ENCODE data around the gene EPB41L1. TPM values are rescaled to one million over a fixed set of nuclear protein-coding genes. Genes with fewer than 3 reads are reported as not detected.
A peak's percentile ranks its signal among the peaks of the same experiment; 100 is the strongest.

The EPB41L1 gene
- 0.09 and 0.19 TPM in 2 replicates for total RNA-seq

GRCh38 chr20:36154700-36155628, at the start of gene EPB41L1:
EPB41L1 (plus strand) TSS chr20:36154740; CDS start chr20:36173778, 19,038 bp downstream.
- intact Hi-C loops (cut with micrococcal nuclease): no loop called here
- peak within 1 kb of the TSS; percentile 59 for H3K4me3 Mint-ChIP-seq
- no peaks in the 10 kb centered on the region for H3K9me3 Mint-ChIP-seq
- H3K36me3 Mint-ChIP-seq (ENCODE audit: low read depth): no peaks in the 10 kb centered on the region
- H3K27me3 Mint-ChIP-seq: peaks cover 43% of the 10 kb centered on the region
- H3K27ac Mint-ChIP-seq: no peak within 1 kb of the TSS
- DNase-seq: no peak
- peaks cover 3% of the 10 kb centered on the region for H3K4me1 Mint-ChIP-seq

- no peaks in the 10 kb centered on the region for H3K36me3 Mint-ChIP-seq (ENCODE audit: low read depth)
- DNase-seq: no peak
- H3K27me3 Mint-ChIP-seq: peaks cover 5% of the 10 kb centered on the region
- no peaks in the 10 kb centered on the region for H3K9me3 Mint-ChIP-seq
- intact Hi-C loops (cut with micrococcal nuclease): no loop called here
- H3K27ac Mint-ChIP-seq: no peak overlapping the region
- H3K4me3 Mint-ChIP-seq: no peak overlapping the region
- no peaks in the 10 kb centered on the region for H3K4me1 Mint-ChIP-seq
Measured at GRCh38 chr20:36104856-36105255, 49.7 kb upstream of the EPB41L1 start.

- H3K27me3 Mint-ChIP-seq: peaks cover 5% of the 10 kb centered on the region
- H3K4me1 Mint-ChIP-seq: no peaks in the 10 kb centered on the region
- no peaks in the 10 kb centered on the region for H3K36me3 Mint-ChIP-seq (ENCODE audit: low read depth)
Measured at GRCh38 chr20:36105711-36106226, 48.8 kb upstream of the EPB41L1 start.

GRCh38 chr20:36106606-36107005, 47.9 kb upstream of the EPB41L1 start:
- peaks cover 5% of the 10 kb centered on the region for H3K27me3 Mint-ChIP-seq
- no peaks in the 10 kb centered on the region for H3K36me3 Mint-ChIP-seq (ENCODE audit: low read depth)
- H3K27ac Mint-ChIP-seq: no peak overlapping the region
- H3K4me1 Mint-ChIP-seq: no peaks in the 10 kb centered on the region
- no peaks in the 10 kb centered on the region for H3K9me3 Mint-ChIP-seq
- intact Hi-C loops (cut with micrococcal nuclease): no loop called here
- H3K4me3 Mint-ChIP-seq: no peak overlapping the region
- no peak for DNase-seq

More at GRCh38 chr20:36105711-36106226, 48.8 kb upstream of the EPB41L1 start:
- intact Hi-C loops (cut with micrococcal nuclease): no loop called here
- no peak overlapping the region for H3K27ac Mint-ChIP-seq
- no peak for DNase-seq
- H3K4me3 Mint-ChIP-seq: no peak overlapping the region
- no peaks in the 10 kb centered on the region for H3K9me3 Mint-ChIP-seq

GRCh38 chr20:36107881-36108280, 46.7 kb upstream of the EPB41L1 start:
- no peaks in the 10 kb centered on the region for H3K36me3 Mint-ChIP-seq (ENCODE audit: low read depth)
- no peak overlapping the region for H3K27ac Mint-ChIP-seq
- no peaks in the 10 kb centered on the region for H3K4me1 Mint-ChIP-seq
- intact Hi-C loops (cut with micrococcal nuclease): no loop called here
- peaks cover 7% of the 10 kb centered on the region for H3K27me3 Mint-ChIP-seq
- no peak overlapping the region for H3K4me3 Mint-ChIP-seq
- no peak for DNase-seq
- no peaks in the 10 kb centered on the region for H3K9me3 Mint-ChIP-seq

- intact Hi-C loops (cut with micrococcal nuclease): no loop called here
- no peaks in the 10 kb centered on the region for H3K4me1 Mint-ChIP-seq
- no peak overlapping the region for H3K27ac Mint-ChIP-seq
- H3K9me3 Mint-ChIP-seq: no peaks in the 10 kb centered on the region
- H3K36me3 Mint-ChIP-seq (ENCODE audit: low read depth): no peaks in the 10 kb centered on the region
- H3K4me3 Mint-ChIP-seq: no peak overlapping the region
- peaks cover 9% of the 10 kb centered on the region for H3K27me3 Mint-ChIP-seq
- no peak for DNase-seq
Measured at GRCh38 chr20:36109251-36109947, 45.1 kb upstream of the EPB41L1 start.

GRCh38 chr20:36110994-36111393, 43.5 kb upstream of the EPB41L1 start:
- Mint-ChIP-seq H3K4me3 (no peak overlapping the region), H3K27ac (no peak overlapping the region), H3K4me1 (no peaks in the 10 kb centered on the region), H3K36me3 (ENCODE audit: low read depth) (no peaks in the 10 kb centered on the region), H3K27me3 (peaks cover 11% of the 10 kb centered on the region), H3K9me3 (no peaks in the 10 kb centered on the region)
- no peak for DNase-seq
- intact Hi-C loops (cut with micrococcal nuclease): no loop called here

- intact Hi-C loops (cut with micrococcal nuclease): no loop called here
- no peak overlapping the region for H3K4me3 Mint-ChIP-seq
- no peaks in the 10 kb centered on the region for H3K9me3 Mint-ChIP-seq
- no peaks in the 10 kb centered on the region for H3K36me3 Mint-ChIP-seq (ENCODE audit: low read depth)
- H3K27ac Mint-ChIP-seq: no peak overlapping the region
- no peak for DNase-seq
- no peaks in the 10 kb centered on the region for H3K4me1 Mint-ChIP-seq
- peaks cover 13% of the 10 kb centered on the region for H3K27me3 Mint-ChIP-seq
Measured at GRCh38 chr20:36112112-36112511, 42.4 kb upstream of the EPB41L1 start.

GRCh38 chr20:36113036-36113435, 41.5 kb upstream of the EPB41L1 start:
- peaks cover 13% of the 10 kb centered on the region for H3K27me3 Mint-ChIP-seq
- H3K4me3 Mint-ChIP-seq: no peak overlapping the region
- H3K36me3 Mint-ChIP-seq (ENCODE audit: low read depth): no peaks in the 10 kb centered on the region
- H3K27ac Mint-ChIP-seq: no peak overlapping the region
- H3K9me3 Mint-ChIP-seq: no peaks in the 10 kb centered on the region
- intact Hi-C loops (cut with micrococcal nuclease): no loop called here
- no peaks in the 10 kb centered on the region for H3K4me1 Mint-ChIP-seq
- no peak for DNase-seq

GRCh38 chr20:36113566-36114250, 40.8 kb upstream of the EPB41L1 start:
- Mint-ChIP-seq H3K4me1 (no peaks in the 10 kb centered on the region), H3K4me3 (no peak overlapping the region), H3K9me3 (no peaks in the 10 kb centered on the region), H3K27ac (no peak overlapping the region), H3K36me3 (ENCODE audit: low read depth) (no peaks in the 10 kb centered on the region), H3K27me3 (peaks cover 13% of the 10 kb centered on the region)
- DNase-seq: no peak
- intact Hi-C loops (cut with micrococcal nuclease): no loop called here

GRCh38 chr20:36114707-36115106, 39.8 kb upstream of the EPB41L1 start:
- peaks cover 15% of the 10 kb centered on the region for H3K27me3 Mint-ChIP-seq
- H3K27ac Mint-ChIP-seq: no peak overlapping the region
- H3K36me3 Mint-ChIP-seq (ENCODE audit: low read depth): no peaks in the 10 kb centered on the region
- no peaks in the 10 kb centered on the region for H3K9me3 Mint-ChIP-seq
- intact Hi-C loops (cut with micrococcal nuclease): no loop called here
- DNase-seq: no peak
- H3K4me3 Mint-ChIP-seq: no peak overlapping the region
- no peaks in the 10 kb centered on the region for H3K4me1 Mint-ChIP-seq

GRCh38 chr20:36115925-36116324, 38.6 kb upstream of the EPB41L1 start:
- Mint-ChIP-seq H3K4me1 (no peaks in the 10 kb centered on the region), H3K27ac (no peak overlapping the region), H3K4me3 (no peak overlapping the region), H3K36me3 (ENCODE audit: low read depth) (no peaks in the 10 kb centered on the region), H3K9me3 (no peaks in the 10 kb centered on the region), H3K27me3 (peaks cover 15% of the 10 kb centered on the region)
- DNase-seq: no peak
- intact Hi-C loops (cut with micrococcal nuclease): no loop called here

GRCh38 chr20:36116807-36117441, 37.6 kb upstream of the EPB41L1 start:
- H3K27ac Mint-ChIP-seq: no peak overlapping the region
- H3K36me3 Mint-ChIP-seq (ENCODE audit: low read depth): no peaks in the 10 kb centered on the region
- H3K4me3 Mint-ChIP-seq: no peak overlapping the region
- no peak for DNase-seq
- H3K4me1 Mint-ChIP-seq: no peaks in the 10 kb centered on the region
- intact Hi-C loops (cut with micrococcal nuclease): no loop called here
- no peaks in the 10 kb centered on the region for H3K9me3 Mint-ChIP-seq
- H3K27me3 Mint-ChIP-seq: peaks cover 15% of the 10 kb centered on the region

Measured in activated CD4-positive, alpha-beta T cell treated with anti-CD3 and anti-CD28 coated beads, Interleukin-2, amount 10 ng/mL, durations not matched to agents 24 days and 14 days (primary cell).